ENCODE results near the gene PTPRN2.

The PTPRN2 gene

GRCh38 chr7:158135931-158136330, 451.7 kb downstream of the PTPRN2 start:
- DNase-seq (ENCODE audit: low spot score) = no peak

- DNase-seq (ENCODE audit: low spot score) = no peak
Observed at GRCh38 chr7:158134824-158135223, 452.8 kb downstream of the PTPRN2 start.

- no peak for DNase-seq (ENCODE audit: low spot score)
Observed at GRCh38 chr7:158133515-158134271, 453.9 kb downstream of the PTPRN2 start.

- no peak for DNase-seq (ENCODE audit: low spot score)
Observed at GRCh38 chr7:158133057-158133456, 454.6 kb downstream of the PTPRN2 start.

- no peak for DNase-seq (ENCODE audit: low spot score)
Observed at GRCh38 chr7:158130023-158130409, 457.6 kb downstream of the PTPRN2 start.

- DNase-seq (ENCODE audit: low spot score) = no peak
Observed at GRCh38 chr7:158129037-158130022, 458.3 kb downstream of the PTPRN2 start.

GRCh38 chr7:158128572-158128971, 459.1 kb downstream of the PTPRN2 start:
- no peak for DNase-seq (ENCODE audit: low spot score)

GRCh38 chr7:158127241-158127640, 460.4 kb downstream of the PTPRN2 start:
- DNase-seq (ENCODE audit: low spot score) = no peak

- no peak for DNase-seq (ENCODE audit: low spot score)
Observed at GRCh38 chr7:158126661-158127060, 461.0 kb downstream of the PTPRN2 start.

- no peak for DNase-seq (ENCODE audit: low spot score)
Observed at GRCh38 chr7:158125721-158126120, 461.9 kb downstream of the PTPRN2 start.

- DNase-seq (ENCODE audit: low spot score) = no peak
Observed at GRCh38 chr7:158125091-158125490, 462.5 kb downstream of the PTPRN2 start.

GRCh38 chr7:158124671-158125079, 462.9 kb downstream of the PTPRN2 start:
- no peak for DNase-seq (ENCODE audit: low spot score)

- DNase-seq (ENCODE audit: low spot score) = no peak
Observed at GRCh38 chr7:158123753-158124152, 463.9 kb downstream of the PTPRN2 start.

- DNase-seq (ENCODE audit: low spot score) = no peak
Observed at GRCh38 chr7:158123214-158123613, 464.4 kb downstream of the PTPRN2 start.

- no peak for DNase-seq (ENCODE audit: low spot score)
Observed at GRCh38 chr7:158121441-158122045, 466.1 kb downstream of the PTPRN2 start.

GRCh38 chr7:158120716-158121115, 466.9 kb downstream of the PTPRN2 start:
- DNase-seq (ENCODE audit: low spot score) = no peak

GRCh38 chr7:158120316-158120715, 467.3 kb downstream of the PTPRN2 start:
- no peak for DNase-seq (ENCODE audit: low spot score)

GRCh38 chr7:158117341-158118222, 470.0 kb downstream of the PTPRN2 start:
- DNase-seq (ENCODE audit: low spot score) = no peak

- no peak for DNase-seq (ENCODE audit: low spot score)
Observed at GRCh38 chr7:158116235-158116634, 471.4 kb downstream of the PTPRN2 start.

GRCh38 chr7:158114056-158114850, 473.4 kb downstream of the PTPRN2 start:
- DNase-seq (ENCODE audit: low spot score) = no peak
